Progenitor cell of endocrine pancreas (in vitro differentiated cells): ENCODE measurements around the gene TTC9. TPM values are rescaled to one million over a fixed set of nuclear protein-coding genes. Genes with fewer than 3 reads are reported as not detected.

Experiments used
- DNase-seq: peaks from one replicate; pipeline ENCODE4 v3.0.0; 2021; ENCODE audit warnings: low spot score; ENCODE audit not compliant: unreplicated experiment
- H3K27ac Mint-ChIP-seq: 2 replicates; pipeline ENCODE4 v1.8.0; 2021; ENCODE audit warnings: mild to moderate bottlenecking, moderate library complexity, mixed read lengths
- H3K27me3 Mint-ChIP-seq: 2 replicates; pipeline ENCODE4 v1.8.0; 2021; ENCODE audit warnings: mixed read lengths
- H3K36me3 Mint-ChIP-seq: 2 replicates; pipeline ENCODE4 v1.8.0; 2022; ENCODE audit warnings: mixed read lengths; ENCODE audit not compliant: insufficient read depth
- H3K4me1 Mint-ChIP-seq: 2 replicates; pipeline ENCODE4 v1.8.0; 2021; ENCODE audit warnings: low read depth, mixed read lengths
- H3K4me3 Mint-ChIP-seq: 2 replicates; pipeline ENCODE4 v1.8.0; 2021; ENCODE audit warnings: low read depth, mild to moderate bottlenecking, moderate library complexity, mixed read lengths
- H3K9me3 Mint-ChIP-seq: 2 replicates; pipeline ENCODE4 v1.8.0; 2021; ENCODE audit warnings: low read depth, mixed read lengths
- CTCF ChIP-seq: fragments of 200-600 bp; sonication (generic); IDR thresholded peaks from one replicate; pipeline ENCODE4 v1.5.0; 2021; ENCODE audit warnings: antibody characterized with exemption, mild to moderate bottlenecking; ENCODE audit not compliant: unreplicated experiment
- total RNA-seq: library from RNA; stranded (reverse); gene quantifications from 2 replicates; pipeline ENCODE4 v1.2.1, GENCODE V29; 2021

Gene TTC9
- total RNA-seq, 1 donor from 2014 or later: 8.2 TPM

- H3K9me3 Mint-ChIP-seq: no peaks in the 10 kb centered on the region
- H3K4me1 Mint-ChIP-seq: peaks cover 12% of the 10 kb centered on the region
- H3K4me3 Mint-ChIP-seq: no peak overlapping the region
- H3K27ac Mint-ChIP-seq: no peak overlapping the region
- peaks cover 1% of the 10 kb centered on the region for H3K36me3 Mint-ChIP-seq
- TF ChIP-seq CTCF: no peak
- DNase-seq: no peak
- peaks cover 4% of the 10 kb centered on the region for H3K27me3 Mint-ChIP-seq
These were observed 75.2 kb downstream of the TTC9 start for GRCh38 chr14:70716958-70717357.

GRCh38 chr14:70718383-70719118 lies 76.8 kb downstream of the TTC9 start:
- Mint-ChIP-seq H3K27me3 (peaks cover 4% of the 10 kb centered on the region), H3K4me3 (no peak overlapping the region), H3K27ac (no peak overlapping the region), H3K9me3 (no peaks in the 10 kb centered on the region), H3K36me3 (peaks cover 1% of the 10 kb centered on the region), H3K4me1 (peaks cover 13% of the 10 kb centered on the region)
- no peak for TF ChIP-seq CTCF
- no peak for DNase-seq

GRCh38 chr14:70721542-70721941 lies 79.8 kb downstream of the TTC9 start:
- peaks cover 2% of the 10 kb centered on the region for H3K36me3 Mint-ChIP-seq

GRCh38 chr14:70722418-70722817 lies 80.7 kb downstream of the TTC9 start:
- Mint-ChIP-seq H3K4me3 (no peak overlapping the region), H3K4me1 (peaks cover 1% of the 10 kb centered on the region), H3K36me3 (peaks cover 2% of the 10 kb centered on the region), H3K9me3 (no peaks in the 10 kb centered on the region), H3K27me3 (no peaks in the 10 kb centered on the region), H3K27ac (peak overlapping the region; percentile 78)
- no peak for TF ChIP-seq CTCF
- DNase-seq: no peak

More at GRCh38 chr14:70721542-70721941, 79.8 kb downstream of the TTC9 start:
- TF ChIP-seq CTCF: no peak
- no peak for DNase-seq
- Mint-ChIP-seq H3K27ac (no peak overlapping the region), H3K9me3 (no peaks in the 10 kb centered on the region), H3K4me1 (peaks cover 8% of the 10 kb centered on the region), H3K4me3 (no peak overlapping the region), H3K27me3 (no peaks in the 10 kb centered on the region)

GRCh38 chr14:70723276-70723675 lies 81.6 kb downstream of the TTC9 start:
- H3K4me1 Mint-ChIP-seq: peaks cover 1% of the 10 kb centered on the region
- H3K9me3 Mint-ChIP-seq: no peaks in the 10 kb centered on the region
- no peak for TF ChIP-seq CTCF
- H3K36me3 Mint-ChIP-seq: peaks cover 2% of the 10 kb centered on the region
- H3K4me3 Mint-ChIP-seq: no peak overlapping the region
- no peak for DNase-seq
- H3K27me3 Mint-ChIP-seq: no peaks in the 10 kb centered on the region
- H3K27ac Mint-ChIP-seq: no peak overlapping the region
